GM21737 (cell line): ENCODE measurements around the gene CADPS2.
"Not testable (repeated sequence)": the region's sequence is repeated elsewhere in the genome, so short reads cannot be mapped to it uniquely, and the experiment has no call there.

Experiments used
- ATAC-seq: cut with Tn5 transposase; IDR thresholded peaks from one replicate; pipeline ENCODE4 v1.9.1; 2021; ENCODE audit warnings: mild to moderate bottlenecking, moderate library complexity; ENCODE audit not compliant: unreplicated experiment

Gene CADPS2

DNA sequence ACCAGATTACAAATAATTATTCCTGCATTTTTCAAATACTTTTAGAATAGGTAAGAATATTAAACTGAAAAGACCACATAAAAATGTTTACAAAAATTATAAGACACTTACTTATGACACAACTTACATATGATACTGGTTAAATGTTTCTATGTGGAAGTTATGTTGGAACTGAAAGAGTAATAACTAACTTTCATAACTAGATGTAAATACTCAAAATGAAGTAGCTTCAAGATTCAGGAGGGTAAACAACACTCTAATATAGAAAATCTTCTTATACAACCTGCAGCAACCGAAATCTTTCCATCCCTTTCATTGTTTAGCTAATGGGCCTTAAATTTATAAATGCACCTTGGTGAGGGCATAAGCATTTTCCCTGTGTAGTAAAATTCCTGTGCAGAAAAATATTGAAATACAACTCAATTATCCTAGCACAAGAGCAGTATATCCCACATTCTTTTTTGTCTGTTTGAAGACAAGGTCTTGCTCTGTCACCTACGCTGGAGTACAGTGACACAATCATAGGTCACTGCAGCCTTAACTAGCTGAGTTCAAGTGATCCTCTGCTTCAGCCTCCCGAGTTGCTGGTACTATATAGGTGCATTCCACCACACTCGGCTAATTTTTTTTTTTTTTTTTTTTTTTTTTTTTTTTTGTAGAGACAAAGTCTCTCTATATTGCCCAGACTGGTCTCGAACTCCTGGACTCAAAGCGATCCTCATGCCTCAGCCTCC, 168.7 kb downstream of the CADPS2 start:
- no peak for ATAC-seq

- no peak for ATAC-seq
These were observed 171.1 kb downstream of the CADPS2 start for GRCh38 chr7:122715183-122715582.

DNA sequence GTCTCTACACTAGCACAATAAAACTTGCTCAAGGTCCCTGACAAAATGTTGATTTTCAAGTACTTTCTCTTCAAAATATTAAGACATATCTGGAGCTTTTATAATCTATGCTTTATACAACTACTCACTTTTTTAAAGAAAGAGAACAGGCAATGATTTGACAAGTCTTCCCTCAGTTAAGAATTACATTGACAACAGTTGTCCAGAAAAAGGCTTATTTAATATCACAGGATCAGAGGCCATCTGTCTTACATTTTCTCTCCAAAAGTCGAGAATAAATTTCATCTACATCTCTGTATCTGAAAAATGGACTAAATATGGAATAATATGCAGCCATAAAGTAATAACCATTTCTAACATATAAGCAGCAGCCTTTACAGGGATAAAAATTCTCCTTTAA, 175.3 kb downstream of the CADPS2 start:
- no peak for ATAC-seq

DNA sequence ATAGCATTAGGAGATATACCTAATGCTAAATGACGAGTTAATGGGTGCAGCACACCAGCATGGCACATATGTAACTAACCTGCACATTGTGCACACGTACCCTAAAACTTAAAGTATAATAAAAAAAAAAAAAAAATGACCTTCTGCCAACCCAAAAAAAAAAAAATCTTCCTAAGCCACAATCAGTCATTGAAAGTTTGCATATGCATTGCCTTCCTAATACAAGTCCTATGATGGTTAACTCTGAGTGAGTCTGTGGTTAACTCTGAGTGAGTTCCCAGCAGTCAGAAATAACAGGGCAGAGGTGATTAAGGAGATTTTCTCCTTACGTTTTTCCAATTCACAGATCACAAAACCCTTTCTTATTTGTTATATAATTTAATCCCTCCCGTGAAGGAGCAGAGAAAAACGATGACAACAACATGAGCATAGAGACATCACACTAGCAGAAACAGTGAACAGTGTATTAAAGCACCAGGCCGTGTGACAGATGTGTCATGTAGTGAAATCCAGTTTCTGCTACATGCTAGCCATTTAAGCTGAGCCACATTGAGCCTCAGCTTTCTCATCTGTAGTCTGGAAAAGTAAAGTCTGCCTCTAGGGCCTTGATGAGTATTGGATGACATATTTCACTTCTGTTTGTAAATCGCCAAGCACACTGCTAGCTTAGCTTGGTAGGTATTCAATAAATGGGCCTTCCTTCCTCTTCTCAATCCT, 176.2 kb downstream of the CADPS2 start:
- ATAC-seq, result no peak

GRCh38 chr7:122706836-122707235, 179.4 kb downstream of the CADPS2 start:
- no peak for ATAC-seq

DNA sequence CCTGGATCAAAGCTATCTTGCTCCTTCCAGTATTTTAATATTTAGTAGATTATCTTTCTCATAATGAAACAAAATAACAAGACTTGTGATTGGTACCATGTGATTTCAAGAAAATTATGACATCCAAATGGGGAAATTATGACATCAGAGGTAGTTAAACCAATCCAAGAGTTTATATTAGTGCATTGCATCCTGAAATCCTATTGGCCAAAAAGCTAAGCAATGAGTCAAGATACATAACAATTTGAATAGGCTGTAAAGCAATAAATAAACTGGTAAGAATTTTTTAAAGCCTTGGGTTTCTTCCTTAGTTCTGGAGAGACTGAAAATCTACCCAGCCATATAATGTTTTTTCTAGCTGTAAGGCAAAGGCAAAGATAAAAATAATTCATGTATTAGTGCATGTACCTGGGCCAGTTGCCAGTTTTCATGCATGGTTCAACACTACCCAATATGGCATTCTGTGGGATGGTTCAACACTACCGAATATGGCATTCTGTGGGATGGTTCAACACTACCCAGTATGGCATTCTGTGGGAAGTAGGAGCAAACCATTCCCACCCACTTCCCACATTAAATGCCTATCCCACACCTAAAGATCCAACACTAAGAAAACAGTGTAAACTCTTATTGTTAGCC, 183.3 kb downstream of the CADPS2 start, which contains the start of gene RNF148:
RNF148 (minus strand) TSS at position 51 of the 639 bp plus-strand sequence. CDS start 172 bp downstream, outside the sequence.
- no peak for ATAC-seq

DNA sequence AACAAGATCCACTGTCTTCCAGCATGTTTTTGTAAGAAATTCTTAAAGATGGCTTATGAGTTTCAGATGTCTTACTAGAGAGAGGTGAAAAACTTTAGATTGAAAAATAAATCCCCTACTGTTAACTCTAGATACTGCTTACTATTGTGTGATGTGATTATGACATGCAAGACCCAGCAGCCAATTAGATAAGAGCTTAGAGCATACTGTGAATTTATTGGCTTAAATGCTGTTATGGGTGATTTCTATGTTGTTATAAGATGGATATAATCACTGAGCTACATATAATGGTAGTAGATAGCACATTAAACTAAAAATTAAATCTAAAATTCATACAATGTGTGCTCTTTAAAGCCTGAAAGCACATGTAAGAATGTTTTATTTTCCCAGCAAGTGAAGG, 187.2 kb downstream of the CADPS2 start, which contains the start of gene RNF133:
RNF133 (minus strand) TSS at position 101 of the 400 bp plus-strand sequence. CDS start 199 bp downstream, outside the sequence.
- no peak for ATAC-seq

- no peak for ATAC-seq
These were observed 190.4 kb downstream of the CADPS2 start for GRCh38 chr7:122695816-122696215.

GRCh38 chr7:122694697-122695096, 191.6 kb downstream of the CADPS2 start:
- ATAC-seq, result no peak

- ATAC-seq, result no peak
These were observed 193.4 kb downstream of the CADPS2 start for GRCh38 chr7:122692769-122693309.

DNA sequence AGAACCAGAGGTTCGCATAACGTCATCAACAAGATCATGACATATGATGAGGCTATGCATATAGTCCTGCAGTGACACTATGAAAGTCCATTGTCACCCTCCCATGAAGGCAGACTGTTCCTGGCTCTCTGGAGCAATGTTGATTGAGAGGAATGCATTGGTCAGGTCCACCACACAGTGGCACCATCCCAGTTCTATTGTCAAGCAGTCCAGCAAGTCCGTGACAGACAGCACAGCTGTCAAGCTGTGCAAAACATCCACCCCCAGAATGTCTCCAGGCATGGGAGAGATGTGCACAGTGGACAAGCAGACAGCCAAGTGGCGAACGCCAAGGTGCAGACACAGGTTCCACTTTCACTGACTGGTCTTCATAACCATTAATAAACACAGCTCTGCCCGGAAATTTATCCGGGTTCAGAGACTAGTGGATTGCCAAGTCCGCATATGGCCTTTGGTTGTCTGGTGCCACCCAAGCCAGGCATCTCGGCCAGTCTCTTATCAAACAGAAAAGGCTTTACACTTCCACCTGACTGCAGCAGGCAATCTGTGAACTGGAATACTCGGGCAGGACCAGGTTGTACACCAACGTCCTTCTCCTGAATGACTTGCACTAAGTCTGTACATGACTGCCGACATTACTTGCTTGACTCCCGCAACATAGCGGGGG, 194.6 kb downstream of the CADPS2 start:
- ATAC-seq, result no peak

DNA sequence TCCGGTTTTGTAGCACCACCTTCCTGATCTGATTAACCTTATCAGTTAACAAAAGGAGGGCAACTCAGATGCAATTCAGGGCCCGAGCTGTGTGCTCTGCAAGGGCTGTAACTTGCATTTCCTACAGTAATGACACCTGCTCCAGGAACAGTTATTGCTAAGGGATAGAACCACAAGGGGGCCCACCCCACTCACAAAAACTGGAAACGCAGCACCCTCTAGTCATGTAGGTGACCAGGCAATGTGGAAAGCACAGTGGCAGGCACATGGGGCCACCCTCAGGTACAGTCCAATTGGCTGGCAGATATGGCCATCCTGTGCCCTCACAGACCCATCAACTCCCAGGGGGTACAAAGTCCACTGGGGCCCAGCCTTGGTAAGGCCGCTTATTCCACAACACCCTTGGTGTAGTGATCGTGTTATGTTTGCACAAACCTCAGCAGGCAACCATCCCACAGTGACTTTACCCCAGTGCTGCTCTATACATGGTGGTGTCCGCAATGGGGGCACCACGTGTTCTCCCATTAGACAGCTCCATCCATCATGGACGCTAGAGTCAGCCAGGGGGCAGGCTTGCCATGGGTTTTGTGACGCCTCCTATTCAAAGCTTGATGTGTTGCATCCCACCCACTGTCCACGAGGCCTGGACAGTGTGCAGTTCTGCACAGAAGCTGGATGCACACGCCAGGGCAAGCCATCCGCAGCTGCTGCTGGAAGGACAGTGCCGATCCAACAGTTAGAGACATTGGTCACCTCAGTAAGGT, 196.7 kb downstream of the CADPS2 start:
- no peak for ATAC-seq

- no peak for ATAC-seq
These were observed 197.8 kb downstream of the CADPS2 start for GRCh38 chr7:122688400-122688998.

- ATAC-seq, result no peak
These were observed 199.8 kb downstream of the CADPS2 start for GRCh38 chr7:122686360-122686878.

- no peak for ATAC-seq
These were observed 201.8 kb downstream of the CADPS2 start for GRCh38 chr7:122684504-122684903.

GRCh38 chr7:122682815-122683550, 203.3 kb downstream of the CADPS2 start:
- ATAC-seq, result no peak

- ATAC-seq, result not testable (repeated sequence)
These were observed 205.1 kb downstream of the CADPS2 start for GRCh38 chr7:122681186-122681585.

DNA sequence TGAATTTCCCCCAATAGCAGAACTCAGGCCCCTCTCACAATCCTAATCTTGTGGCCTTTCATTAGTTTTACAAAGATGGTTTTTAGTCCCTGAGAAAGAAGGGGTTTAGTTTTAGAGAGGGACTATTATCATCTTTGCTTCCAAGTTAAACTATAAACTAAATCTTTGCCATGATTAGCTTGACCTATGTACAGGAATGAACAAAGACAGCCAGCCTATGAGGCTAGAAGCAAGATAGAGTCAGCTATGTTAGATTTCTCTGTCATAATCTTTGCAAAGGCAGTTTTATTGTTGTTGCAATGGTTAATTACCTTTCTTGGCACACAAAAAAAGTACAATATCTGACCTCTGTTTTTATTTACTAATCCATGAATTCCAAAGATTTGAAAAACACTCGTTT, 206.4 kb downstream of the CADPS2 start:
- ATAC-seq, result no peak

GRCh38 chr7:122679269-122679709, 207.0 kb downstream of the CADPS2 start:
- ATAC-seq, result not testable (repeated sequence)
